ENCODE data around the gene GDF15.
"Not testable (repeated sequence)": the region's sequence is repeated elsewhere in the genome, so short reads cannot be mapped to it uniquely, and the experiment has no call there.

GDF15 gene

GRCh38 chr19:18385675-18386542 lies at the start of gene GDF15:
GDF15 (plus strand) TSS chr19:18386158; CDS start chr19:18386190, 32 bp downstream.
- DNase-seq, result peak; percentile 52

- DNase-seq, result no peak
Observed at GRCh38 chr19:18338541-18338940, 47.4 kb upstream of the GDF15 start.

GRCh38 chr19:18339723-18340122 lies 46.2 kb upstream of the GDF15 start:
- no peak for DNase-seq

GRCh38 chr19:18340190-18340989 lies 45.6 kb upstream of the GDF15 start, which contains the start of gene PGPEP1:
PGPEP1 (plus strand) TSS chr19:18340598; CDS start chr19:18340682, 84 bp downstream.
- DNase-seq, result peak; percentile 53

GRCh38 chr19:18340990-18341868 lies 44.7 kb upstream of the GDF15 start:
- peak; percentile 42 for DNase-seq

- no peak for DNase-seq
Observed at GRCh38 chr19:18342090-18342632, 43.8 kb upstream of the GDF15 start.

GRCh38 chr19:18344582-18344950 lies 41.4 kb upstream of the GDF15 start:
- DNase-seq, result no peak

GRCh38 chr19:18345296-18345695 lies 40.7 kb upstream of the GDF15 start:
- no peak for DNase-seq

- no peak for DNase-seq
Observed at GRCh38 chr19:18346091-18346490, 39.9 kb upstream of the GDF15 start.

GRCh38 chr19:18348171-18348570 lies 37.8 kb upstream of the GDF15 start:
- DNase-seq, result no peak

- not testable (repeated sequence) for DNase-seq
Observed at GRCh38 chr19:18348818-18349339, 37.1 kb upstream of the GDF15 start.

- DNase-seq, result peak; percentile 52
Observed at GRCh38 chr19:18349524-18350128, 36.3 kb upstream of the GDF15 start.

GRCh38 chr19:18350490-18350889 lies 35.5 kb upstream of the GDF15 start:
- no peak for DNase-seq

GRCh38 chr19:18351544-18351943 lies 34.4 kb upstream of the GDF15 start:
- no peak for DNase-seq

- DNase-seq, result no peak
Observed at GRCh38 chr19:18353378-18354005, 32.5 kb upstream of the GDF15 start.

- DNase-seq, result not testable (repeated sequence)
Observed at GRCh38 chr19:18354743-18355142, 31.2 kb upstream of the GDF15 start.

GRCh38 chr19:18357041-18357440 lies 28.9 kb upstream of the GDF15 start:
- DNase-seq, result no peak

- DNase-seq, result no peak
Observed at GRCh38 chr19:18361646-18362045, 24.3 kb upstream of the GDF15 start.

- DNase-seq, result no peak
Observed at GRCh38 chr19:18362934-18363542, 22.9 kb upstream of the GDF15 start.

- DNase-seq, result no peak
Observed at GRCh38 chr19:18363787-18364186, 22.2 kb upstream of the GDF15 start.

Data from fibroblast of skin of right quadriceps (primary cell).